Measurements from ENCODE around the gene NEK7.

The NEK7 gene

GRCh38 chr1:198147216-198147615 is 9.6 kb upstream of the NEK7 start:
- Histone ChIP-seq H3K4me1 (ENCODE audit: insufficient read depth, low read length) (no peaks in the 10 kb centered on the region), H3K36me3 (ENCODE audit: insufficient read depth, low read length) (no peaks in the 10 kb centered on the region), H3K27me3 (ENCODE audit: control insufficient read depth in 1 of 2, insufficient read depth in 2 of 2, low read length in 2 of 2) (no peaks in the 10 kb centered on the region)

GRCh38 chr1:198150369-198150768 is 6.4 kb upstream of the NEK7 start:
- H3K9ac ChIP-seq (ENCODE audit: low read length): no peak overlapping the region
- H3K36me3 ChIP-seq (ENCODE audit: insufficient read depth, low read length): no peaks in the 10 kb centered on the region
- H3K9me3 ChIP-seq (ENCODE audit: low read length): no peaks in the 10 kb centered on the region
- H3K4me1 ChIP-seq (ENCODE audit: insufficient read depth, low read length): no peaks in the 10 kb centered on the region
- H3K27me3 ChIP-seq (ENCODE audit: control insufficient read depth in 1 of 2, insufficient read depth in 2 of 2, low read length in 2 of 2): no peaks in the 10 kb centered on the region
- no peak overlapping the region for H3K27ac ChIP-seq (ENCODE audit: low read depth, low read length)
- no peak overlapping the region for H3K4me3 ChIP-seq (ENCODE audit: low read depth in 1 of 2, low read length in 2 of 2)

More at GRCh38 chr1:198147216-198147615, 9.6 kb upstream of the NEK7 start:
- no peaks in the 10 kb centered on the region for H3K9me3 ChIP-seq (ENCODE audit: low read length)
- H3K4me3 ChIP-seq (ENCODE audit: low read depth in 1 of 2, low read length in 2 of 2): no peak overlapping the region
- no peak overlapping the region for H3K9ac ChIP-seq (ENCODE audit: low read length)
- H3K27ac ChIP-seq (ENCODE audit: low read depth, low read length): no peak overlapping the region

GRCh38 chr1:198151688-198152087 is 5.1 kb upstream of the NEK7 start:
- Histone ChIP-seq H3K27ac (ENCODE audit: low read depth, low read length) (no peak overlapping the region), H3K9ac (ENCODE audit: low read length) (no peak overlapping the region), H3K27me3 (ENCODE audit: control insufficient read depth in 1 of 2, insufficient read depth in 2 of 2, low read length in 2 of 2) (no peaks in the 10 kb centered on the region), H3K36me3 (ENCODE audit: insufficient read depth, low read length) (no peaks in the 10 kb centered on the region), H3K9me3 (ENCODE audit: low read length) (no peaks in the 10 kb centered on the region), H3K4me3 (ENCODE audit: low read depth in 1 of 2, low read length in 2 of 2) (no peak overlapping the region), H3K4me1 (ENCODE audit: insufficient read depth, low read length) (peaks cover 4% of the 10 kb centered on the region)

- no peaks in the 10 kb centered on the region for H3K9me3 ChIP-seq (ENCODE audit: low read length)
- no peak overlapping the region for H3K9ac ChIP-seq (ENCODE audit: low read length)
- no peak overlapping the region for H3K27ac ChIP-seq (ENCODE audit: low read depth, low read length)
- peaks cover 4% of the 10 kb centered on the region for H3K4me1 ChIP-seq (ENCODE audit: insufficient read depth, low read length)
- no peaks in the 10 kb centered on the region for H3K27me3 ChIP-seq (ENCODE audit: control insufficient read depth in 1 of 2, insufficient read depth in 2 of 2, low read length in 2 of 2)
- no peaks in the 10 kb centered on the region for H3K36me3 ChIP-seq (ENCODE audit: insufficient read depth, low read length)
- H3K4me3 ChIP-seq (ENCODE audit: low read depth in 1 of 2, low read length in 2 of 2): no peak overlapping the region
These were observed 3.7 kb upstream of the NEK7 start for GRCh38 chr1:198153103-198153502.

GRCh38 chr1:198153804-198154203 is 3.0 kb upstream of the NEK7 start:
- no peak overlapping the region for H3K27ac ChIP-seq (ENCODE audit: low read depth, low read length)

GRCh38 chr1:198155253-198155652 is 1.5 kb upstream of the NEK7 start:
- H3K27ac ChIP-seq (ENCODE audit: low read depth, low read length): no peak overlapping the region
- H3K36me3 ChIP-seq (ENCODE audit: insufficient read depth, low read length): no peaks in the 10 kb centered on the region
- no peak overlapping the region for H3K4me3 ChIP-seq (ENCODE audit: low read depth in 1 of 2, low read length in 2 of 2)
- H3K9ac ChIP-seq (ENCODE audit: low read length): no peak overlapping the region
- no peaks in the 10 kb centered on the region for H3K9me3 ChIP-seq (ENCODE audit: low read length)
- no peaks in the 10 kb centered on the region for H3K27me3 ChIP-seq (ENCODE audit: control insufficient read depth in 1 of 2, insufficient read depth in 2 of 2, low read length in 2 of 2)
- H3K4me1 ChIP-seq (ENCODE audit: insufficient read depth, low read length): peaks cover 19% of the 10 kb centered on the region

More at GRCh38 chr1:198153804-198154203, 3.0 kb upstream of the NEK7 start:
- no peaks in the 10 kb centered on the region for H3K27me3 ChIP-seq (ENCODE audit: control insufficient read depth in 1 of 2, insufficient read depth in 2 of 2, low read length in 2 of 2)
- no peaks in the 10 kb centered on the region for H3K36me3 ChIP-seq (ENCODE audit: insufficient read depth, low read length)
- H3K4me1 ChIP-seq (ENCODE audit: insufficient read depth, low read length): peaks cover 9% of the 10 kb centered on the region
- no peak overlapping the region for H3K4me3 ChIP-seq (ENCODE audit: low read depth in 1 of 2, low read length in 2 of 2)
- H3K9ac ChIP-seq (ENCODE audit: low read length): no peak overlapping the region
- no peaks in the 10 kb centered on the region for H3K9me3 ChIP-seq (ENCODE audit: low read length)

GRCh38 chr1:198156111-198156744 is 570 bp upstream of the NEK7 start:
- Histone ChIP-seq H3K4me1 (ENCODE audit: insufficient read depth, low read length) (peaks cover 25% of the 10 kb centered on the region), H3K36me3 (ENCODE audit: insufficient read depth, low read length) (no peaks in the 10 kb centered on the region), H3K27ac (ENCODE audit: low read depth, low read length) (peak overlapping the region; percentile 96), H3K9ac (ENCODE audit: low read length) (peak overlapping the region; percentile 68), H3K27me3 (ENCODE audit: control insufficient read depth in 1 of 2, insufficient read depth in 2 of 2, low read length in 2 of 2) (no peaks in the 10 kb centered on the region), H3K9me3 (ENCODE audit: low read length) (no peaks in the 10 kb centered on the region), H3K4me3 (ENCODE audit: low read depth in 1 of 2, low read length in 2 of 2) (peak overlapping the region; percentile 71 to 87)

GRCh38 chr1:198157241-198157846 is 546 bp downstream of the NEK7 start:
- Histone ChIP-seq H3K4me3 (ENCODE audit: low read depth in 1 of 2, low read length in 2 of 2) (peak overlapping the region; percentile 71 to 87), H3K9ac (ENCODE audit: low read length) (peak overlapping the region; percentile 94), H3K27ac (ENCODE audit: low read depth, low read length) (peak overlapping the region; percentile 96), H3K27me3 (ENCODE audit: control insufficient read depth in 1 of 2, insufficient read depth in 2 of 2, low read length in 2 of 2) (no peaks in the 10 kb centered on the region), H3K4me1 (ENCODE audit: insufficient read depth, low read length) (peaks cover 29% of the 10 kb centered on the region), H3K9me3 (ENCODE audit: low read length) (no peaks in the 10 kb centered on the region), H3K36me3 (ENCODE audit: insufficient read depth, low read length) (no peaks in the 10 kb centered on the region)

GRCh38 chr1:198157847-198158725 is 1.3 kb downstream of the NEK7 start:
- H3K4me3 ChIP-seq (ENCODE audit: low read depth in 1 of 2, low read length in 2 of 2): peak overlapping the region; percentile 71 to 87
- H3K9ac ChIP-seq (ENCODE audit: low read length): peak overlapping the region; percentile 94

GRCh38 chr1:198158735-198159589 is 2.2 kb downstream of the NEK7 start:
- H3K36me3 ChIP-seq (ENCODE audit: insufficient read depth, low read length): no peaks in the 10 kb centered on the region
- H3K9ac ChIP-seq (ENCODE audit: low read length): peak overlapping the region; percentile 94
- peak overlapping the region; percentile 71 to 87 for H3K4me3 ChIP-seq (ENCODE audit: low read depth in 1 of 2, low read length in 2 of 2)
- no peaks in the 10 kb centered on the region for H3K27me3 ChIP-seq (ENCODE audit: control insufficient read depth in 1 of 2, insufficient read depth in 2 of 2, low read length in 2 of 2)
- peaks cover 31% of the 10 kb centered on the region for H3K4me1 ChIP-seq (ENCODE audit: insufficient read depth, low read length)
- peak overlapping the region; percentile 96 for H3K27ac ChIP-seq (ENCODE audit: low read depth, low read length)
- no peaks in the 10 kb centered on the region for H3K9me3 ChIP-seq (ENCODE audit: low read length)

More at GRCh38 chr1:198157847-198158725, 1.3 kb downstream of the NEK7 start:
- peak overlapping the region; percentile 96 for H3K27ac ChIP-seq (ENCODE audit: low read depth, low read length)
- H3K27me3 ChIP-seq (ENCODE audit: control insufficient read depth in 1 of 2, insufficient read depth in 2 of 2, low read length in 2 of 2): no peaks in the 10 kb centered on the region
- H3K9me3 ChIP-seq (ENCODE audit: low read length): no peaks in the 10 kb centered on the region
- H3K4me1 ChIP-seq (ENCODE audit: insufficient read depth, low read length): peaks cover 31% of the 10 kb centered on the region
- no peaks in the 10 kb centered on the region for H3K36me3 ChIP-seq (ENCODE audit: insufficient read depth, low read length)

- Histone ChIP-seq H3K9ac (ENCODE audit: low read length) (no peak overlapping the region), H3K27me3 (ENCODE audit: control insufficient read depth in 1 of 2, insufficient read depth in 2 of 2, low read length in 2 of 2) (no peaks in the 10 kb centered on the region), H3K4me3 (ENCODE audit: low read depth in 1 of 2, low read length in 2 of 2) (no peak overlapping the region), H3K4me1 (ENCODE audit: insufficient read depth, low read length) (peaks cover 35% of the 10 kb centered on the region), H3K27ac (ENCODE audit: low read depth, low read length) (no peak overlapping the region), H3K9me3 (ENCODE audit: low read length) (no peaks in the 10 kb centered on the region), H3K36me3 (ENCODE audit: insufficient read depth, low read length) (no peaks in the 10 kb centered on the region)
These were observed 3.4 kb downstream of the NEK7 start for GRCh38 chr1:198160222-198160621.
